ENCODE data around the gene ACE2.

Gene ACE2

DNA sequence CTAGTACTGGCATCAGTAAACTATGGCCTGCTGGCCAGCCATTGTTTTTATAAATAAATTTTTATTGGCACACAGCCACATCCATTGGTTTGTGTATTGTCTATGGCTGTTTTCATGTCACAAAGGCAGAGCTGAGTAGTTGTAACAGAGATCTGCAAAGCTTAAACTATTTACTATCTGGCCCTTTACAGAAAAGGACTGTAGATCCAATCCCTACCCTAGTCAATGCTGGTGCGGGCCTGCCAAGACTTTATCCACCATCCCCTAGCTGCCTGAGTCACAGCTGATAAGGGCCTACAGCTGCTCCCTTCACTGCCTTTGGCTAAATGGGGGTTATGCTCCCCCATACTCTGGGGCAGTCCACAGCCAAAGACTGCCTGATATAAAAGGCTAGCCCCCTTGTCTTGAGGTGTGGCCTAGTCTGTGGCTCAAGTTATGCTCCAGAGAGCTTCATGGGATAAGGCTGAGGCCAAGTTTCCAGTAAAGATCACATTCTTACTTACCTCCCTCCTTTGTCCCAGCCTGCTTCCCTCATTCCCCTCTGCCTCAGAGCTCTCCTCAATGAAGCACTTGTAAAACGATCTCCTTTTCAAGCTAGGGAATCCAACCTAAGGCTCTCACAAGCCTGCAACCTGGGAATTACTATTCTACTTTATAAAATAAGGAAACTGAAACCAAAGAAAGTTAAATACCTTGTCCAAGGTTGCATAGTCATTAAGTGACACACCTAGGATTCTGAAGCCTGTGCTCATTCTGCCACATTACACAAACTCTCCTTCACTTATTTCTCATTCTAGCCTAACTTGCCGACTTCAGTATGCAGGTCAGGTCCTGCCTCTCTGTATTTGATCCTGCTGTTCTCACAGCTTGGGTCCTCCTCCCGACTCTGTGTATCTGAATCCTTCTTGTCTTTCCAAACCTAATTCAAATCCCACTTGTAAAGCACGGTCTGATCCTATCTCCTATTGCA, 20.7 kb downstream of the ACE2 start:
- intact Hi-C loops (cut with DNase I), result no loop called here
- DNase-seq, result no peak

DNA sequence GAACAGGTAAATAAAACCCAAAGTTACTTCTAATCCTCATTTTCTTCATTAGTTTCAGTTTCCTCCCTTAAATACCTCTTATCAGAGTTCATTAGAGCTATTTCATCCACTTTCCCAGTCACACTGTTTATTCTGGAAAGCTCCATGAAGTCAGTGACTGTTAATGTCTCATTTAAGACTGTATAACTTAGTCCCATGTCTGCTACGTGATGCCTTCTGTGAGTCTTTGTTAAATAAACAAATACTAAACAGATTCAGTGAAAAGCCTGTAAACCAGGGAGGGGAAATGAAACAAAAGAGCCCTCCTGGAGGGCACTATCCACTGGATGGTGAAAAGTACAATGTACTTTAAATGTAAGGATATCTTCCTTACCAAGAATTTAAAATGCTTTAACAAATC, 24.7 kb downstream of the ACE2 start:
- intact Hi-C loops (cut with DNase I), result no loop called here
- DNase-seq, result no peak

- no peak for DNase-seq
- intact Hi-C loops (cut with DNase I), result no loop called here
These were observed 26.7 kb downstream of the ACE2 start for GRCh38 chrX:15574017-15574416.

DNA sequence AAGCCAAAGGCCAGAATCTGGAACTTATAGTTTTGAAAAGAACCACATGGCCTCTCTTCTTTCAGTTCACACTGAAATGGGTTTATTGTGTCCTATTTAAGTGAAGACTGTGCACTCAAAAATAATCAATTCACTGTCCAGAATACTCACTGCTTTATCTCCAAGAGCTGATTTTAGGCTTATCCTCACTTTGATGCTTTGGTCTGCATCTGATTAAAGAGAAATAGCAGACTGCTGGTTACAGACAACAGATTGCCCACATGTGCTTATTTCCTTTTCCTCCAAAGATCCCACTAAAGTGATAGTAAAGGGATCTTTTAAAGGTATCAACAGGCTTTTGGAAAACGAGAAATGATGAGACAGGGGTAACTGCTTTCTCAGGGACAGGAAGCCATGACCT, 30.6 kb downstream of the ACE2 start:
- intact Hi-C loops (cut with DNase I), result no loop called here
- no peak for DNase-seq

- intact Hi-C loops (cut with DNase I), result no loop called here
These were observed 32.7 kb downstream of the ACE2 start for GRCh38 chrX:15567886-15568616.

DNA sequence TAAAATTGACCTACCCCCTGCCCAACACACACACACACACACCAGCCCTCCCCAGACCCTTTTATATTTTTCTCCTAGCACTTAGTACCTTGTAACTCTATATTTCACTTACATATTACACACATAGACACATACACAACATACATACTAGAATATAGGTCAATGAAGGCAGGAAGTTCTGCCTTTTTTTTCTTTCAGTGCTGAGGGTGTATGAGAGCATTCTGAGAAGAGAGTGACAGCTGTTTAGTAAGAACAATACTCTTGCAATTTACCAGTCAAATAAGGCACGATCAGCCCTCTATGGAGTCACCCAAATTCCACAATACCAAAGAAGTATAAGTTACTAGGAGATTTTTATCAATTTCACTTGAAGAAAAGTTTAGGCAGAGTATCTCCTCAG, 33.5 kb downstream of the ACE2 start:
- no peak for DNase-seq
- intact Hi-C loops (cut with DNase I), result no loop called here

More at GRCh38 chrX:15567886-15568616, 32.7 kb downstream of the ACE2 start:
- DNase-seq, result no peak

DNA sequence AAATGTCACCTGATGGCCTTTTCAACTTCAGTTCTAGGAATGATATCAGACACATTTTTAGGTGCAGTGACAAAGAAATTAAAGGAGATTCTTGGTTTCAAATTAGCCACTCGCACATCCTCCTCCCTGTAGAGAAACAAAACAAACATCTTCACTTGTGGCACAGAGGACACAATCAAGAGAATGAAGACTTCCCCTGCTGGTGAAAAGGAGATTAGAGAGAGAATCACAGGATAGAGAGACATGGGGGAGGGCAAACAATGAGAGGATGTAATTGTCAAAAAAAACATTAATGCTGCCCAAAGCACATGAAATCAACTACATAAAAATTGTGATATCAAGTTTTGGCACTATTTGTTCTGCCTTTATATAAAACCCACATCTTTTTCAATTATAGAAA, 34.5 kb downstream of the ACE2 start:
- intact Hi-C loops (cut with DNase I), result no loop called here
- DNase-seq, result no peak

DNA sequence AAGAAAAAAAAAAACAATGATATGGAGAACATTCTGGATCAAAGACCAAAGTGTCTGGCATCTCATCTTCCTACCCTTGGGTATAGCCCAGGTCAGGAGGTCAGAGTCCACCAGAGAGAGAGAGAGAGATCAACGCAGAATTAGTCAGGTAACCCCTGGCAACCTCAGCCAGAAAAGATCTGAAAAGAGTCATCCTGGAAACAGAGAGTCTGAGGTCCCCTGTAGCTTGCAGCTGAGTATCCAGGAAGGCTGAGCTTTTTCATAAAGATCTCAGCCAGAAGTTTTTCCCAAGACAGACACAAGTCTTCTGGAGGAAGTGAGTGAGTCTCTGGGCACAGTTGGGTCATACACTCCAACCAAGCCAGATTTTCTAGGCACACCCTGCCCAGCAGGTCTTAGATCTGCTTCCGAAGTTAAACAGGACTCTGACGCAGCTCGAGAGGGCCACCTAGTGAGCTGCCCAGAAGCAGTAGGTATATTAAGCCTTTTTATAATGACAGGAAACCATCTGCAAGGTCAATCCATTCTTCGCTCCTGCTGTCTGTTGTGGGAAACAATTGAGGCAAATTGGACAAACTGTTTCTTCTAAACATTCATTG, 35.7 kb downstream of the ACE2 start:
- intact Hi-C loops (cut with DNase I), result no loop called here
- DNase-seq, result peak in 41 of 42 donors; percentile 15 to 73 (median 38)

GRCh38 chrX:15563056-15563455, 37.7 kb downstream of the ACE2 start:
- no peak for DNase-seq
- intact Hi-C loops (cut with DNase I), result no loop called here

DNA sequence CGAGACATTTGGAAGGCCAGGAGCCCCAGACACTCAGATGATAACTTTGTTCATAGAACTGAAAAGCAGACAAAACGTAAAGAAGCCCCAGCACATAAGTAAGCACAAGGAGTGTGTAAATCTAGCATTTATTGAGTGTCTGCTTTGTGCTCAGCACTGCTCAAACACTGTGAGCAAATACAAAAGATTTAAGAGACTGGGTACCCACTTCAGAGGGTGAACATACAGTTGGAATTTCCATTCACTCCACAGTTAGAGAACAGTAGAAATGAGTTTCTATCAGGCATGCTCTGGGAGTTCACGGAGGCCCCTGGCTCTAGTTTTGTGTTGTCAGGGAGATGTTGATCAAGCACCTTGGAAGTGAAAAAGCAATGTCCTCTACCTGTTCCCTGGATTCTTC, 39.8 kb downstream of the ACE2 start:
- intact Hi-C loops (cut with DNase I), result no loop called here
- DNase-seq, result no peak

- intact Hi-C loops (cut with DNase I), result no loop called here
- no peak for DNase-seq
These were observed 41.5 kb downstream of the ACE2 start for GRCh38 chrX:15559227-15559626.

- intact Hi-C loops (cut with DNase I), result no loop called here
- no peak for DNase-seq
These were observed 51.4 kb downstream of the ACE2 start for GRCh38 chrX:15549189-15550012.

DNA sequence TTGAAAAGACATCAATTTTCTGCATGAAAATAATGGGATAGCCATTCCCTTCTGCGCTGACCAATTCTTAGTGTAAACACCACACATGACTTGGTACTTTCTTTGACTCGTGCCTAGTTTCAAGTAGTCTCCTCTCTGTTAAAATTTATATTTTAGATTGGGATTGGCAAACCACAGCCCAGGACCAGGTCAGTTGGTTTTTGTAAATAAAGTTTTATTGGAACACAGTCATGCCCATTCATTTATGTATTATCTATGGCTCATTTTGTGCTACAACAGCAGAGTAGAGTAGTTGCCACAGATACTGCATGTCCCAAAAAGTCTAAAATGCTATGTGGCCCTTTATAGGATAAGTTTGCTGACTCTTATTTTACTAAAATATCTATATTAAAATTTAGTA, 53.4 kb downstream of the ACE2 start:
- no peak for DNase-seq
- intact Hi-C loops (cut with DNase I), result no loop called here

DNA sequence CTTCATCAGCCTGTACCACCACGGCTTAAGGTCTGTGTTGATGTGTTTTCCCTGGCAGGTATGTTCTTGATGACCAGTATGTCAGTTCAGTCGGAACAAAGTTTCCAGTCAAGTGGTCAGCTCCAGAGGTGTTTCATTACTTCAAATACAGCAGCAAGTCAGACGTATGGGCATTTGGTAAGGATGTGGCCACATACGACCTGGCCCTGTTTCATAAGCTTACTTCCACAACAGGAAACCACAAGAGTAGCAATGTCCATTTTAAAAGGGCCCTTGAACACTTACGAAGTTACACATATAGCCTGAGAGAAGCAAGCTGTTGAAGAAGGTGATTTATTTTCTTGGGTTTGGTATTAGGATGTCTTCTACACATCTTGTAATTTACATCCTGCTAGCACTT, 54.0 kb downstream of the ACE2 start:
- intact Hi-C loops (cut with DNase I), result no loop called here
- DNase-seq, result no peak

DNA sequence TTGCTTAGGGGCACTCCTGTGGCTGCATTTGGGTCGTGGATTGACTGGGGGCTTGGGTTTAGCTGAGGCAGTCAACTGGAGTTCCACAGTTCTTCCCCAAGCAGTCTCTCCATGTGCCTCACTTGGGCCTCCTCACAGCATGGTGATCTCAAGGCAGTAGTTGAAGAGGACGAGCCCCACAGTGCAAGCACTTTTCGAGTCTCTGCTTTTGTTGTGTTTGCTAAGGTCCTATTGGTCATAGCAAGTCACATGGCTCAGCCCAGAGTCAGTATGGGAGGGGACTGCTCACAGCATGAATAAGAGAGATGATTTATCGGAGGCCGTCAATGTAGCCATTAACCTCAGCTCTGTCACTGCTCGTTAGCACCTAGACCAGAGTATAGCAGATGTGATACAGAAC, 70.4 kb downstream of the ACE2 start:
- intact Hi-C loops (cut with DNase I), result no loop called here
- DNase-seq, result no peak

- intact Hi-C loops (cut with DNase I), result no loop called here
- DNase-seq, result no peak
These were observed 71.6 kb downstream of the ACE2 start for GRCh38 chrX:15529165-15529564.

DNA sequence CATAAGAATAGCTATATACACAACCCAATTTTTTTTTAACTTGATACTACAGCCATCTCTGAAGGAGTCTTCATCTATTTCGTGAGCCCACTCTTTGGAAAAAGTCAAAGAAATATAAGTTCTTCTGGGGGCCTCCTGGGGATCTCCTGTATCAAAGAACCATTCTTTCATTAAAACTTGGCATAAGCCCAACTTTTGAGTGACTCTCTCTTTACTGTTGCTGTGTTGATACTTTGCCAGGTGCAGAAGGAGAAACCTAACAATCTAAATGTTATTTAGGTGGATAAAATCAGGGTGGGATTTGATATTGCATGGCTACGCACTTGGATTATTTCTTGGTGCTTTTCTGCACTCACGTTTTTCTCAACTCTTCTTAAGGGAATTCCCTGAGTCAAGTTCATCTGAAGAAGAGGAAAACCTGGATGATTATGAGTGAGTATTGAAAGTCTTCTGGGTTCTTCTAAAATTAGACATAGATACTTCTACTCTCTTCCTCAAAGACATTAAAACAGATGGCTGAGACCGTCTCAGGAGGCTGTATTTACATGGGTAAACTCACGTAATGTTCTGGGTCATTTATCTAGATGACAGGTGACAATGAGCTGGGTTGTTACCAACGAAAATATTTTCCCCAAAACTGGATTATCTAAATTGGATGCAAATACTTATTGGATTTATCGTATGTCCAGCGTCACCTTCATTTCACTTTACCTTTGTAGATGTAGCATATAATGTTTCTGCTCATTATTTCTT, 74.9 kb downstream of the ACE2 start:
- intact Hi-C loops (cut with DNase I), result no loop called here

GRCh38 chrX:15524417-15524816, 76.3 kb downstream of the ACE2 start:
- DNase-seq, result no peak
- intact Hi-C loops (cut with DNase I), result no loop called here

More for the DNA sequence above, 74.9 kb downstream of the ACE2 start:
- DNase-seq, result no peak

DNA sequence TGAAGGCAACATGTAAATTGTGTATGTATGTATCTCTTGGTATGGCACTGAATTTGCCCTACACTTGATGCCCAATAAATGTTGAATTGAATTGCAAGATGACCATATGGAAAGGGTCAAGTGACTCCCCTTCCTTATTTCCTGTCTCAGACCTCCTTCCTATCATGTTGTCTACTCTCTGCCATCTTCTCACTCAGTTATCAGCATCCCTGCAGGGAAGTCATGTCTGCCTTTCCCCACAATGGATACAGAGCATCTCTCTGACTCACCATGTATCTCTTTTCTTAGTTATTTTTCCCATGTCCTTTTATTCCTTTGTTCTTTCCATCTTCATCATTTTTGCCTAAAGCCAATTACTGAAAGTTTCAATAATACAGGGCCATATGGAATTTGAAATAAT, 77.7 kb downstream of the ACE2 start:
- intact Hi-C loops (cut with DNase I), result no loop called here
- DNase-seq, result no peak

Measured in head of caudate nucleus (tissue), 42 donors.